Sigmoid colon (tissue), 7 donors: ENCODE measurements around the gene VAMP7. TPM values are rescaled to one million over a fixed set of nuclear protein-coding genes. Genes with fewer than 3 reads are reported as not detected.

Experiments
- DNase-seq: peaks from one replicate; pipeline ENCODE4 v3.0.0-alpha.2; 2019
- H3K27ac ChIP-seq, 4 donors: fragments of 200-600 bp; sonication (generic); one replicate each; pipeline ENCODE4 v1.5.1; 2016 to 2019; ENCODE audit warnings: mild to moderate bottlenecking in 1 of 4
- H3K27me3 ChIP-seq, 3 donors: fragments of 200-600 bp; sonication (generic); one replicate each; pipeline ENCODE4 v1.5.1; 2019; ENCODE audit warnings: mild to moderate bottlenecking in 1 of 3
- H3K36me3 ChIP-seq, 4 donors: fragments of 200-600 bp; sonication (generic); one replicate each; pipeline ENCODE4 v1.5.1; 2016 to 2019
- H3K4me1 ChIP-seq, 4 donors: fragments of 200-600 bp; sonication (generic); one replicate each; pipeline ENCODE4 v1.5.1; 2017 to 2019
- H3K4me3 ChIP-seq, 4 donors: fragments of 200-600 bp; sonication (generic); one replicate each; pipeline ENCODE4 v1.5.1; 2017 to 2019; ENCODE audit warnings: mild to moderate bottlenecking in 2 of 4, moderate library complexity in 1 of 4
- H3K9me3 ChIP-seq, 4 donors: fragments of 200-600 bp in 3 of 4; sonication (generic) in 3 of 4; one replicate each; pipeline versions ENCODE4 v1.5.1 to v1.6.1; 2013 to 2019
- CTCF ChIP-seq, 4 experiments: fragments of 450-650 bp in 3 of 4; fragments of 200-600 bp in 1 of 4; IDR thresholded peaks; one replicate each; pipeline ENCODE4 v1.5.1; 2016 to 2019; ENCODE audit warnings: antibody characterized with exemption in 4 of 4, mild to moderate bottlenecking in 3 of 4, moderate library complexity in 2 of 4
- EP300 ChIP-seq, 4 donors: sonication (generic); formaldehyde crosslinking; IDR thresholded peaks; one replicate each; pipeline ENCODE4 v1.6.1; 2017; ENCODE audit warnings: antibody characterized with exemption in 4 of 4
- POLR2A ChIP-seq, 2 donors: fragments of 450-650 bp; IDR thresholded peaks; one replicate each; pipeline ENCODE4 v1.6.1; 2016; ENCODE audit warnings: antibody characterized with exemption in 2 of 2, mild to moderate bottlenecking in 2 of 2, moderate library complexity in 2 of 2
- POLR2AphosphoS5 ChIP-seq, 4 donors: sonication (generic); formaldehyde crosslinking; IDR thresholded peaks; one replicate each; pipeline ENCODE4 v1.6.1; 2017; ENCODE audit warnings: antibody characterized with exemption in 4 of 4
- WGBS, 2 donors: extraction: QIAGEN DNeasy Blood & Tissue Kit; methylation state at CpG; one replicate each; pipeline ENCODE4 v1.1.7; 2013; 5-methylcytosine and 5-hydroxymethylcytosine counted together
- intact Hi-C: fragments of 100-400 bp; cut with DNase I; formaldehyde crosslinking; loops from one replicate; pipeline ENCODE4 v1.15.1; 2023
- polyA plus RNA-seq, 3 donors: library from polyadenylated mRNA; stranded (reverse); fragments of 200-250 nt; gene quantifications; one replicate each; pipeline ENCODE4 v1.2.3, GENCODE V29; 2013
- total RNA-seq, 4 donors: library from RNA; depleted of rRNA; stranded (reverse); fragments of >200 nt; gene quantifications; one replicate each; pipeline ENCODE4 v1.1.0, GENCODE V29; 2016
- donor health status: healthy with polysubstance abuse.
- donor health status: Bipolar disorder and iron deficiency.
- donor health status: healthy.

VAMP7 gene
- total and polyA plus RNA-seq, 7 donors = 25.8 to 40.3 (median 34.6) TPM

- no peak for TF ChIP-seq CTCF (IDR thresholded peaks at IDR 0.05)
- TF ChIP-seq EP300 (IDR thresholded peaks at IDR 0.05) = no peak
- no peak for TF ChIP-seq POLR2A (IDR thresholded peaks at IDR 0.05)
- TF ChIP-seq POLR2AphosphoS5 (IDR thresholded peaks at IDR 0.05) = no peak
- DNase-seq = no peak
- Histone ChIP-seq H3K27ac (no peak overlapping the region), H3K4me1 (no peaks in the 10 kb centered on the region), H3K4me3 (no peak overlapping the region), H3K36me3 (no peaks in the 10 kb centered on the region), H3K27me3 (no peaks in the 10 kb centered on the region), H3K9me3 (peaks cover 0 to 6% (median 0%) of the 10 kb centered on the region in 4 donors)
- 72 to 73% methylated on average over 5 of the region's 5 CpGs for WGBS, 2 donors
- intact Hi-C loops = no loop called here
Observed at GRCh38 chrX:155959018-155959587, 78.0 kb downstream of the VAMP7 start.

GRCh38 chrX:155962906-155963305 lies 81.8 kb downstream of the VAMP7 start:
- Histone ChIP-seq H3K27me3 (no peaks in the 10 kb centered on the region), H3K4me3 (no peak overlapping the region)
- WGBS, 2 donors = 49 to 58% methylated on average over 1 of the region's 1 CpG

GRCh38 chrX:155966876-155967275 lies 85.7 kb downstream of the VAMP7 start:
- Histone ChIP-seq H3K36me3 (no peaks in the 10 kb centered on the region), H3K27ac (no peak overlapping the region), H3K9me3 (peaks cover 0 to 11% (median 0%) of the 10 kb centered on the region in 4 donors), H3K4me3 (no peak overlapping the region), H3K27me3 (peaks cover 0 to 4% (median 0%) of the 10 kb centered on the region in 3 donors), H3K4me1 (no peaks in the 10 kb centered on the region)
- no peak for DNase-seq
- TF ChIP-seq CTCF (IDR thresholded peaks at IDR 0.05) (no peak), EP300 (IDR thresholded peaks at IDR 0.05) (no peak), POLR2A (IDR thresholded peaks at IDR 0.05) (no peak), POLR2AphosphoS5 (IDR thresholded peaks at IDR 0.05) (no peak)
- intact Hi-C loops = no loop called here
- WGBS, 2 donors = 43 to 59% methylated on average over 8 of the region's 8 CpGs

More at GRCh38 chrX:155962906-155963305, 81.8 kb downstream of the VAMP7 start:
- Histone ChIP-seq H3K27ac (no peak overlapping the region), H3K9me3 (peaks cover 0 to 8% (median 0%) of the 10 kb centered on the region in 4 donors), H3K36me3 (no peaks in the 10 kb centered on the region), H3K4me1 (no peaks in the 10 kb centered on the region)
- intact Hi-C loops = no loop called here
- TF ChIP-seq EP300 (IDR thresholded peaks at IDR 0.05) (no peak), CTCF (IDR thresholded peaks at IDR 0.05) (no peak), POLR2AphosphoS5 (IDR thresholded peaks at IDR 0.05) (no peak), POLR2A (IDR thresholded peaks at IDR 0.05) (no peak)
- no peak for DNase-seq

- 60 to 84% methylated on average over 3 of the region's 3 CpGs for WGBS, 2 donors
- intact Hi-C loops = no loop called here
Observed at GRCh38 chrX:155967653-155968325, 86.6 kb downstream of the VAMP7 start.

More at GRCh38 chrX:155967653-155968325, 86.6 kb downstream of the VAMP7 start:
- Histone ChIP-seq H3K9me3 (peaks cover 0 to 11% (median 0%) of the 10 kb centered on the region in 4 donors), H3K4me3 (no peak overlapping the region), H3K4me1 (no peaks in the 10 kb centered on the region), H3K36me3 (no peaks in the 10 kb centered on the region), H3K27ac (no peak overlapping the region), H3K27me3 (peaks cover 0 to 4% (median 0%) of the 10 kb centered on the region in 3 donors)
- TF ChIP-seq EP300 (IDR thresholded peaks at IDR 0.05) = no peak
- TF ChIP-seq CTCF (IDR thresholded peaks at IDR 0.05) = no peak
- no peak for TF ChIP-seq POLR2AphosphoS5 (IDR thresholded peaks at IDR 0.05)
- TF ChIP-seq POLR2A (IDR thresholded peaks at IDR 0.05) = no peak
- DNase-seq = no peak
